Neural cell (in vitro differentiated cells): ENCODE data around the gene COX7A2. TPM values are rescaled to one million over a fixed set of nuclear protein-coding genes. Genes with fewer than 3 reads are reported as not detected.

Experiments used
- H2AFZ ChIP-seq: fragments of 200-600, 300-800 bp; sonication (generic), shearing (Covaris generic); 2 replicates; pipeline ENCODE4 v1.6.0; 2014; ENCODE audit warnings: low read depth, mild to moderate bottlenecking, antibody characterized with exemption, low read length, moderate library complexity
- H3F3A ChIP-seq: fragments of 200-600 bp; shearing (Covaris generic); 2 replicates; pipeline ENCODE4 v1.6.1; 2016; ENCODE audit warnings: mild to moderate bottlenecking, moderate library complexity, mixed read lengths, antibody characterized with exemption, low read length; ENCODE audit not compliant: insufficient read depth, poor library complexity, severe bottlenecking
- H3K27ac ChIP-seq: fragments of 200-600, 300-800 bp; sonication (generic), shearing (Covaris generic); 2 replicates; pipeline ENCODE4 v1.5.1; 2014; ENCODE audit warnings: mild to moderate bottlenecking, low read length, moderate library complexity
- H3K27me3 ChIP-seq: fragments of 300-800, 200-600 bp; sonication (generic), shearing (Covaris generic); 2 replicates; pipeline ENCODE4 v1.6.0; 2014; ENCODE audit warnings: mild to moderate bottlenecking, low read depth, low read length, moderate library complexity; ENCODE audit not compliant: insufficient read depth
- H3K36me3 ChIP-seq: fragments of 300-800, 200-600 bp; sonication (generic), shearing (Covaris generic); 2 replicates; pipeline ENCODE4 v1.5.1; 2014; ENCODE audit warnings: mild to moderate bottlenecking, antibody characterized with exemption, low read length, moderate library complexity; ENCODE audit not compliant: insufficient read depth
- H3K4me2 ChIP-seq: fragments of 300-800, 200-600 bp; sonication (generic), shearing (Covaris generic); 2 replicates; pipeline ENCODE4 v1.6.0; 2014; ENCODE audit warnings: mild to moderate bottlenecking, low read length
- H3K4me3 ChIP-seq: fragments of 300-800, 200-600 bp; sonication (generic), shearing (Covaris generic); 2 replicates; pipeline ENCODE4 v1.5.1; 2014; ENCODE audit warnings: mild to moderate bottlenecking, low read length, moderate library complexity
- H3K79me2 ChIP-seq: fragments of 200-600 bp; shearing (Covaris generic); replicated peaks from 2 replicates; pipeline ENCODE4 v1.6.0; 2014; ENCODE audit warnings: mild to moderate bottlenecking, low read length, moderate library complexity; ENCODE audit not compliant: insufficient read depth
- H3K9ac ChIP-seq: fragments of 300-800, 200-600 bp; sonication (generic), shearing (Covaris generic); 2 replicates; pipeline ENCODE4 v1.6.1; 2016; ENCODE audit warnings: mild to moderate bottlenecking, low read length, mixed read lengths
- H3K9me2 ChIP-seq: fragments of 200-600 bp; shearing (Covaris generic); 2 replicates; pipeline ENCODE4 v1.6.1; 2016; ENCODE audit warnings: mild to moderate bottlenecking, low read length, mixed read lengths; ENCODE audit not compliant: insufficient read depth
- H3K9me3 ChIP-seq: fragments of 200-600, 300-800 bp; sonication (generic), shearing (Covaris generic); 2 replicates; pipeline ENCODE4 v1.6.1; 2016; ENCODE audit warnings: mild to moderate bottlenecking, mixed run types, low read length, moderate library complexity, mixed read lengths
- H4K20me1 ChIP-seq: fragments of 200-600 bp; shearing (Covaris generic); 2 replicates; pipeline ENCODE4 v1.6.1; 2016; ENCODE audit warnings: mild to moderate bottlenecking, mixed run types; ENCODE audit not compliant: insufficient read depth
- CTCF ChIP-seq: fragments of 450-650 bp; IDR thresholded peaks from 2 replicates; pipeline ENCODE4 v1.5.1; 2014; ENCODE audit warnings: antibody characterized with exemption, mild to moderate bottlenecking, moderate library complexity; ENCODE audit not compliant: poor library complexity, severe bottlenecking
- EP300 ChIP-seq: fragments of 450-650 bp; conservative IDR thresholded peaks from 2 replicates; pipeline ENCODE4 v1.6.1; 2014; ENCODE audit warnings: antibody characterized with exemption, mild to moderate bottlenecking, moderate library complexity; ENCODE audit not compliant: poor library complexity, severe bottlenecking
- EZH2 ChIP-seq: fragments of 200-600, 300-800 bp; shearing (Covaris generic), sonication (generic); IDR thresholded peaks from 2 replicates; pipeline ENCODE4 v1.6.1; 2014; ENCODE audit warnings: antibody characterized with exemption, low read length, borderline replicate concordance, mild to moderate bottlenecking; ENCODE audit not compliant: insufficient read depth, poor library complexity, severe bottlenecking
- MXI1 ChIP-seq: fragments of 450-650 bp; conservative IDR thresholded peaks from 2 replicates; pipeline ENCODE4 v1.6.1; 2014; ENCODE audit warnings: antibody characterized with exemption, mild to moderate bottlenecking; ENCODE audit not compliant: poor library complexity, severe bottlenecking
- POLR2AphosphoS5 ChIP-seq: IDR thresholded peaks from 2 replicates; pipeline ENCODE4 v1.6.1; 2012
- RAD21 ChIP-seq: fragments of 450-650 bp; conservative IDR thresholded peaks from 2 replicates; pipeline ENCODE4 v1.6.1; 2014; ENCODE audit warnings: antibody characterized with exemption, mild to moderate bottlenecking, moderate library complexity
- REST ChIP-seq: IDR thresholded peaks from 2 replicates; pipeline ENCODE4 v1.6.1; 2012; ENCODE audit warnings: borderline replicate concordance
- SMC3 ChIP-seq: fragments of 450-650 bp; conservative IDR thresholded peaks from 2 replicates; pipeline ENCODE4 v1.6.1; 2014; ENCODE audit warnings: antibody characterized with exemption, mild to moderate bottlenecking, moderate library complexity; ENCODE audit not compliant: poor library complexity
- TAF1 ChIP-seq: IDR thresholded peaks from 2 replicates; pipeline ENCODE4 v1.6.1; 2012; ENCODE audit warnings: low read depth
- polyA plus RNA-seq: library from polyadenylated mRNA; depleted of rRNA; stranded (reverse); fragments of >200 nt; gene quantifications from 2 replicates; pipeline ENCODE4 v1.2.3, GENCODE V29; 2014

Gene COX7A2
- polyA plus RNA-seq, 1 donor from 2014 or later, result 2,909 TPM

- Histone ChIP-seq H4K20me1 (no peaks in the 10 kb centered on the region), H3K9ac (no peak overlapping the region), H3K9me2 (no peaks in the 10 kb centered on the region), H3K4me2 (no peak overlapping the region), H3F3A (no peaks in the 10 kb centered on the region), H3K9me3 (no peaks in the 10 kb centered on the region), H3K27ac (no peak overlapping the region), H3K27me3 (peaks cover 59% of the 10 kb centered on the region), H3K4me3 (no peak overlapping the region), H2AFZ (no peak overlapping the region), H3K36me3 (no peaks in the 10 kb centered on the region), H3K79me2 (no peaks in the 10 kb centered on the region)
- TF ChIP-seq TAF1 (no peak), RAD21 (no peak), CTCF (no peak), EP300 (no peak), SMC3 (no peak), REST (no peak), MXI1 (no peak), EZH2 (no peak), POLR2AphosphoS5 (no peak)
Measured at GRCh38 chr6:75201021-75201420, 42.6 kb downstream of the COX7A2 start.

GRCh38 chr6:75199889-75200288, 43.7 kb downstream of the COX7A2 start:
- Histone ChIP-seq H3K27ac (no peak overlapping the region), H3K36me3 (no peaks in the 10 kb centered on the region), H3K9me2 (no peaks in the 10 kb centered on the region), H3K4me2 (no peak overlapping the region), H3K4me3 (no peak overlapping the region), H3K79me2 (no peaks in the 10 kb centered on the region), H3F3A (no peaks in the 10 kb centered on the region), H3K9ac (no peak overlapping the region), H4K20me1 (no peaks in the 10 kb centered on the region), H2AFZ (no peak overlapping the region), H3K27me3 (peaks cover 48% of the 10 kb centered on the region), H3K9me3 (no peaks in the 10 kb centered on the region)
- TF ChIP-seq REST (no peak), EZH2 (no peak), SMC3 (no peak), RAD21 (no peak), EP300 (no peak), TAF1 (no peak), CTCF (no peak), POLR2AphosphoS5 (no peak), MXI1 (no peak)
